ENCODE measurements around the gene CX3CR1. TPM values are rescaled to one million over a fixed set of nuclear protein-coding genes. Genes with fewer than 3 reads are reported as not detected.

The CX3CR1 gene
- total RNA-seq, 4 donors from 2014 or later = 0.19 to 0.63 TPM; not detected in 2

DNA sequence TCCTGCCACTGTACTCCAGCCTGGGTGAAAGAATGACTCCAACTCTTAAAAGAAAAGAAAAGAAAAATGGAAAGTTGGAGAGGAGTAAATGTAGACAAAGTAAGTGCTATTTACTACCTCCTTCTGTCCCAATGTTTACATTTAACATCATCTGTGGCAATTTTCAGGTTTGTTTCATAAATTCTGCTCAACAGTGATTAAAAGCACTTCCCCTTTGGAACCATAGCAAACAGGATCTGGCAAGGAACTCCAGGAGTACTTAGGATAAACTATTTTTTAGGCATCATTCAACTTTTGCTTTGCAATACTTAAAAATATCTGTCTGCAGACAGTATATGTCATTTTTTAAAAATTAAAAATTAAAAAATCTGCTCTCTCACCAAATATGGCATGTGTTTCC lies 5.5 kb upstream of the CX3CR1 start:
- no peak for DNase-seq (ENCODE audit: low spot score)
- TF ChIP-seq, protein P1, sequence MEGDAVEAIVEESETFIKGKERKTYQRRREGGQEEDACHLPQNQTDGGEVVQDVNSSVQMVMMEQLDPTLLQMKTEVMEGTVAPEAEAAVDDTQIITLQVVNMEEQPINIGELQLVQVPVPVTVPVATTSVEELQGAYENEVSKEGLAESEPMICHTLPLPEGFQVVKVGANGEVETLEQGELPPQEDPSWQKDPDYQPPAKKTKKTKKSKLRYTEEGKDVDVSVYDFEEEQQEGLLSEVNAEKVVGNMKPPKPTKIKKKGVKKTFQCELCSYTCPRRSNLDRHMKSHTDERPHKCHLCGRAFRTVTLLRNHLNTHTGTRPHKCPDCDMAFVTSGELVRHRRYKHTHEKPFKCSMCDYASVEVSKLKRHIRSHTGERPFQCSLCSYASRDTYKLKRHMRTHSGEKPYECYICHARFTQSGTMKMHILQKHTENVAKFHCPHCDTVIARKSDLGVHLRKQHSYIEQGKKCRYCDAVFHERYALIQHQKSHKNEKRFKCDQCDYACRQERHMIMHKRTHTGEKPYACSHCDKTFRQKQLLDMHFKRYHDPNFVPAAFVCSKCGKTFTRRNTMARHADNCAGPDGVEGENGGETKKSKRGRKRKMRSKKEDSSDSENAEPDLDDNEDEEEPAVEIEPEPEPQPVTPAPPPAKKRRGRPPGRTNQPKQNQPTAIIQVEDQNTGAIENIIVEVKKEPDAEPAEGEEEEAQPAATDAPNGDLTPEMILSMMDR (IDR thresholded peaks at IDR 0.05) = no peak
- ATAC-seq (ENCODE audit: low FRiP score) = no peak

DNA sequence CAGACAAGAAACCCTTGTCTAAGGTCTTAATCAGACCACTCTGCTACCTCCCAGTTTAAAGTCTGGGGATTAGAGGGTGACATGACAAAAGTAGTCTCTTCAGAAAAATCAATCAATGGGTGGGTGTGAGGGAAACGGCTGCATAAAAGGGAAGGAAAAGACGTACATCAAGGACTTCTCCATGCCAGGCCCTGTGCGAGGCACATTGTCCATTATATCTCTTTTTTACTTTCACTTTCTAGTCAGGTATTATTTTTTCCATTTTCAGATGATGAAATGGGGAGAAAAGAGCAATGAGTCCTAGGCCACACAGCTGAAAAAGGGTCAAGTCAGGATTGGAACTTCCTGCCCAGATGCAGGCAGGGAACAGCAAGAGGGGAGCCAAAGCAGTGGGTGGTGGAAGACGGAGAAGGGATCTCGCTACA lies 4.6 kb upstream of the CX3CR1 start:
- ATAC-seq (ENCODE audit: low FRiP score) = no peak
- TF ChIP-seq, protein P1 (IDR thresholded peaks at IDR 0.05) = no peak
- no peak for DNase-seq (ENCODE audit: low spot score)

DNA sequence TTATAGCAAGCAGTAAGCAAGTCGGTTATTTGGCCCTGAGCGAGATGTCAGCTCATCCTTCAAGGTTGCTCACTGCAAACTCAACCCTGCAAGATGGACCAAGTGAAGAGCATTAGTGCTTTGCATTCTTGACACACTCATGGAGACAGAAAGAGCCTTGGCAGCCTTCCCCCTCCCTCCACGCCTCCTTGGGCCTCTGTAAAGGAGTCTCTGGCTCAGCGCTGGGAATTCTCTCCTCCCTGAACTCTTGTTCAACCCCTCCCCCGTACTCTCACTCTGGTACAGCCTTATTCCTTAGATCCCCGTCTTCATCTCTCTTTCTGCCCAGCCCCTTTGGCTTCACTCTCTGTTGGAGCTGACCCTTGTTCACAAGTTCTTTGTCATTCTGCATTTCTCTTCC lies 2.2 kb upstream of the CX3CR1 start:
- TF ChIP-seq, protein P1 (IDR thresholded peaks at IDR 0.05) = no peak
- ATAC-seq (ENCODE audit: low FRiP score) = no peak
- no peak for DNase-seq (ENCODE audit: low spot score)

DNA sequence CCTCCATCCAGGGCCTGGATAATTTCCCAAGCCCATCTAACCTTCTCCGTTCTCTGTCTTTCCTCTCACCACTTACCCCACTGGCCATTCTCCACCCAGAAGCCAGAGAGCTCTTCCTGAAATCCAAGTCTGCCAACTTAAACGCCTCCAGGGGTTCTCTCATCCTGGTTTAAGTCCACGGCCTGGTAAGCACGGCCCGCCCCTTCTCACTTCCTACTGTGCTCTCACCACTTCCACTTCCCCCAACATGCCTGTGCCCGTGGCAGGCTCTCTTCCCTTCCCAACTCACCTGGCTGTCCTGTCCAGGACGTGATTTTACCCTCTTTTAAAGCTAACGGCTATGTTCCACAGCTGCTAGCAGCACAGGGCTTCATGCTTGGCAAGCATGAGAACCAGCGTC lies 1.7 kb upstream of the CX3CR1 start:
- ATAC-seq (ENCODE audit: low FRiP score) (no peak), DNase-seq (ENCODE audit: low spot score) (no peak)
- TF ChIP-seq, protein P1 (IDR thresholded peaks at IDR 0.05) = no peak

DNA sequence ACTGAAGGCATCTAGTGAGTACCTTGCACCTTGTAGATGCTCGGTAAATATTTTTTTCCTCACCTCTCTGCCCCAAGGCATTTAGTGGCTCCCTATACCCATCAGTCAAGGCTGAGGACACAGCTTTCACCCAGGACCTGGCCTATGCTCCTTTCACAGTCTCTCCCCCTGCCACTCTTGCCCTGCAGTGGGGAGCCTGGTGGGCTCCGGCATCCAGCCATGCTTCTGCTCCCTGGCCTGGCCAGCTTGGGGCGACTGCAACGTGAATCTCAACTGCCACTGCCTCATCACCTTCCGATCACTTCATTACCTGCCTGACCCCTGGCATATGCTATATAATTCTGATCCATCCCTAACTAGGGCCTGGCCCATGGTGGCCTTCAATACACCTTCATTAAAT lies 735 bp upstream of the CX3CR1 start:
- ATAC-seq (ENCODE audit: low FRiP score) = no peak
- DNase-seq (ENCODE audit: low spot score) = no peak
- TF ChIP-seq, protein P1 (IDR thresholded peaks at IDR 0.05) = no peak

DNA sequence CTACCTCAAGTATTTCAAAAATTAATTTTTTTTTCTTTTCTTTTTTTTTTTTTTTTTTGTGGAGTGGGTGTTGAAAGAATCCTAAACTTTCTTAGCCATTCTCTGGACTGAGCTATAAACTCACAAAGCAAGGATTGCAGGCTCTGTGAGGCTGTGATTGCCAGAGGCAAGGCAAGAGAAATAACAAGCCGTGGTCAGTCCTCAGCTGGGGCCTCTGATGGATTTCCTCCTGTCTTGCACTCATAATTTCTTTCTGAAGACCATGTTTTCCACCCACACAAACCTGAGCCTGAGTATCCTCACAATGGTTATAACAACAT lies 1.3 kb downstream of the CX3CR1 start:
- ATAC-seq (ENCODE audit: low FRiP score) (no peak), DNase-seq (ENCODE audit: low spot score) (no peak)
- TF ChIP-seq, protein P1 (IDR thresholded peaks at IDR 0.05) = no peak

DNA sequence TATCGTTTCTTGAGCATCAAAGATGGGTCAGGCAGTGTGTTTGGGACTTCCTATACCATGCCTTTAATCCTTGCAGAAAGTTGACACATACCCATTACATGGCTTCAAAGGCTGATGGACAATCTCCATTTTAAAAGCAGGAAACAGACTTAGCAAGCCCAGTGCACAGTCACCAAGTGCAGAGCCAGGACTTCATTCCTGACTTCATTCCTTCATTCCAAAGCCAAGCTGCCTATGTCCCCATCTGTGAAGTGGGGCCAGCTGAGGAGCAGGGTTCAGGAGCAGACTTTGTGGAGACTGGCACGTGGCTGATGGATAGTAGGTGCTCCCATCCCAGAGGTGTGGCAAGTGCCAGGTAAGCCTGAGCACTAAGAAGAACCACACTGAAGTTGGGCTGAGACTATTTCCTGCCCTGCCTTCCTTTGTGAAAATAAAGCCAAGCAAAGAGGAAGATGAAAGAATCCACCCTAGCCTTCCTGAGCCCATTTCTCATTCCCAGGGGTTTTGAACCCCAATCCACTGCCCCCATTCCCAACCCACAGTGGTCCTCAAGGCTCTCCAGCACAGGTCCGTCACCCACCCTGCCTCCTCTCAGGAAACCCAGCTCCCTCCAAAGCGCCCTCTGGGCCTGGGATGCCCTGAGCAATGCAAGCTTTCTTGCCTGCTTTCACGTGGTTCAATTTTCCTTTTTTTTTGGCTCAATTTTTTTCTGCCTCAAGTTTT lies 1.8 kb downstream of the CX3CR1 start:
- no peak for ATAC-seq (ENCODE audit: low FRiP score)
- TF ChIP-seq, protein P1 (IDR thresholded peaks at IDR 0.05) = no peak
- no peak for DNase-seq (ENCODE audit: low spot score)
